ENCODE data around the gene CSRP1.

DNA sequence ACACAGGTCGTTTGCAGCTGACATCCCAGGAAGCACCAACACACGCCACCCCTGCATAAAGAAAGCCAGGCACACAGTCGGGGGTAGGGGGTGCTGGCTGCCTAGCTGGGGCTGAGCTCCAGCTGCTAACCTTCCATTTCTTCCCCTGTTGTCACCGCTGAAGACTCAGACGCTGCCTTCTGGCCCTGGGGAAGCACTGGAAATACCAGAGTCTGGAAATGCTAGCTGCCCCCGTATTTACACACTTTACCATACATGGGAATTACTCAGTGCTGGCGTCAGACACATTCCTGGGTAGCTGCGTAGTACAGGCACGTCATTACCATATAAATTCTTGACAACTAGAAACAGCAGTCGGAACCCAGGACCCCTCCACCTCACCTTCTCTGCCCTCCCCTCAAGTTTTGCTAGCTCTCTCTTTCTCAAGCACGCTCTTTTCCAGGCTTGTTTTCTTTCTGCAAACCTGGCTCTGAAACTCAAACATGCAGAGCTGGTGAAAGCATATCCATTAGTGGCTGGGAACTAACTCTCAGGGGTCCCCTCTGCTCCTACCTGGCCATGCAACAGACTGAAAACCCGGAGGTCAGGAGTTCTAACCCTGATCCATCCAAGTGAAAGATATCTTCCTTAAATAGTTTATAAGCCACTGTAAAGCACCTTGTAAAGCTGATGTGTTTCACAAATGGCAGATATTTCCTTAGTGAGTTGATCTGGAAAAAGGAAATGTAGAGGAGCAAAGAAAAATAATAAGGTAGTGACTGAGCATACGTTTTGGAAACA is 3.3 kb downstream of the CSRP1 start:
- TF ChIP-seq, protein P1, sequence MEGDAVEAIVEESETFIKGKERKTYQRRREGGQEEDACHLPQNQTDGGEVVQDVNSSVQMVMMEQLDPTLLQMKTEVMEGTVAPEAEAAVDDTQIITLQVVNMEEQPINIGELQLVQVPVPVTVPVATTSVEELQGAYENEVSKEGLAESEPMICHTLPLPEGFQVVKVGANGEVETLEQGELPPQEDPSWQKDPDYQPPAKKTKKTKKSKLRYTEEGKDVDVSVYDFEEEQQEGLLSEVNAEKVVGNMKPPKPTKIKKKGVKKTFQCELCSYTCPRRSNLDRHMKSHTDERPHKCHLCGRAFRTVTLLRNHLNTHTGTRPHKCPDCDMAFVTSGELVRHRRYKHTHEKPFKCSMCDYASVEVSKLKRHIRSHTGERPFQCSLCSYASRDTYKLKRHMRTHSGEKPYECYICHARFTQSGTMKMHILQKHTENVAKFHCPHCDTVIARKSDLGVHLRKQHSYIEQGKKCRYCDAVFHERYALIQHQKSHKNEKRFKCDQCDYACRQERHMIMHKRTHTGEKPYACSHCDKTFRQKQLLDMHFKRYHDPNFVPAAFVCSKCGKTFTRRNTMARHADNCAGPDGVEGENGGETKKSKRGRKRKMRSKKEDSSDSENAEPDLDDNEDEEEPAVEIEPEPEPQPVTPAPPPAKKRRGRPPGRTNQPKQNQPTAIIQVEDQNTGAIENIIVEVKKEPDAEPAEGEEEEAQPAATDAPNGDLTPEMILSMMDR (IDR thresholded peaks at IDR 0.05; ENCODE audit: insufficient read depth, low read length, poor library complexity, severe bottlenecking) = no peak
- no peak for TF ChIP-seq EZH2phosphoT487 (conservative IDR thresholded peaks at IDR 0.05; ENCODE audit: low read length)
